Measurements from ENCODE around the gene OAS1.

OAS1 gene

DNA sequence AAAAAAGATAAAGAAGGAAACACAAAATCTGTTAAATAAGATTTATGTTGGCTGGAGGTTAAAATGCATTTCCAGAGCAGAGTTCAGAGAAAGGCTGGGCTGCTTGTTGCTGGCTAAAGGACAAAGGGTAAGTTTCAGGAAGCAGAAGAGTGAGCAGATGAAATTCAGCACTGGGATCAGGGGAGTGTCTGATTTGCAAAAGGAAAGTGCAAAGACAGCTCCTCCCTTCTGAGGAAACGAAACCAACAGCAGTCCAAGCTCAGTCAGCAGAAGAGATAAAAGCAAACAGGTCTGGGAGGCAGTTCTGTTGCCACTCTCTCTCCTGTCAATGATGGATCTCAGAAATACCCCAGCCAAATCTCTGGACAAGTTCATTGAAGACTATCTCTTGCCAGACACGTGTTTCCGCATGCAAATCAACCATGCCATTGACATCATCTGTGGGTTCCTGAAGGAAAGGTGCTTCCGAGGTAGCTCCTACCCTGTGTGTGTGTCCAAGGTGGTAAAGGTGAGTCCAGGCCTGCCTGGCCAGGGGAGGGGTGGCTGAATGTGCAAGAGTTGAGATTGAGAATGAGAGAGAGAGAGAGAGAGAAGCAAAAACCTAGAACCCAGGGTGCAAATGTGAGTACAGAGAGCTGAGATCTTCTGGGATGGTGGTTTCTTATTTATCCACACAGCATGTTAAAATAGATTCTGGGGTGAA, at the start of gene OAS1:
OAS1 (plus strand) TSS at position 251 of the 703 bp plus-strand sequence; CDS start at position 329, 78 bp downstream.
- DNase-seq (ENCODE audit: low spot score), result peak; percentile 52

DNA sequence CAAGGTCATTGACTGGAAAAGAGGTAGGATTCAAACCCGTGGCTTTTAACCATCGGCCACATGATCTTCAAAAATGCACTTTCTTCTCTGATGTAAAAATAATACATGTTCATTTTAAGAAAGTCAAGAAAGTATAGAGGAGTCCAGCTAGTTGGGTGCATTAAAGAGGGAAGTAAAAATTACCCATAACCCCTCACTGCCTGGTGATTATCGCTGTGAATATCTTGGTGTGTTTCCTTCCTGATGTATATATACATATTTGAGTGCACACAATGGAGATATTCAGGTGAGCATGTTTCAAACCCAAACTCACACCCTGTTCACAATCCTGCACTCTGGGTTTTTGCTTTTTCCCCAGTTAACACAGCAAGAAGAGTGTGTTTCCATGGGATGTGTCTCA, 47.5 kb upstream of the OAS1 start:
- no peak for DNase-seq (ENCODE audit: low spot score)

DNA sequence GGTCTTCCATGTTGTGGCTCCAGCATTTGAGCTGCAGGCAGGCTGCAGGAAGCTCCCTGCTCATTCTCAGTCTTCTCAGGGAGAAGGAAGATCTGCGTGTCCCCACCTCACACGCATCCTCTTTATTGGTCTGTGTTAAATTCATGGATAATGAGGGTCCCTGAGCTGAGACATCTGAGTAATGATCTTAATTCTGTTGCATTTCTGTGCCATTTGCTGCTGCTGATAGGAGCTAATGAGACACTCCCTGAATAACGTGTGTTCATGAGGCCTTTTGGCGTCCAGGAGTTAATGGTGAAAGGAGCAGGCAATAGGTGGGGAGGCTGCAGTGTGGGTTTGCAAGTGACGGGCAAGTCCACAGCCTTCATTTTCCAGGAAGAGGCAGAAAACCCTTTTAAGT, 46.6 kb upstream of the OAS1 start:
- DNase-seq (ENCODE audit: low spot score), result no peak

DNA sequence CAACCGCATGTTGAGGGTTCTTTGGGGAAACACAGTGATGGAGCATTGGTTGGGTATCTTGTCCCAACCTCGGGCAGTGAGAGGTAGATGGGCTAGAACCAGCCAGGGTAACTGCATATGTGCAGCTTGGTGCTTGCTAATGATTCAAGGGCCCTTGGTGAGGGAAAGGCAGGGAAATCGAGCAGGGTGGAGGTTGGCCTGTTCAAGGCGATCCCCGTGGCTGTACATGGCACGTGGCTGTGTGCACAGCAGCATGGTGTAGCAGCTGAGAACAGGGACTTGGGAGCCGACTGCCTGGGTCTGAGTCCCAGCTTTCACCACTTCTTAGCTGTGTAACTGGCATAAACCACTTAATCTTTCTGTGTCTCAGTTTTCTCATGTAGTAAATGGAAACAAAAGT, 45.5 kb upstream of the OAS1 start:
- no peak for DNase-seq (ENCODE audit: low spot score)

DNA sequence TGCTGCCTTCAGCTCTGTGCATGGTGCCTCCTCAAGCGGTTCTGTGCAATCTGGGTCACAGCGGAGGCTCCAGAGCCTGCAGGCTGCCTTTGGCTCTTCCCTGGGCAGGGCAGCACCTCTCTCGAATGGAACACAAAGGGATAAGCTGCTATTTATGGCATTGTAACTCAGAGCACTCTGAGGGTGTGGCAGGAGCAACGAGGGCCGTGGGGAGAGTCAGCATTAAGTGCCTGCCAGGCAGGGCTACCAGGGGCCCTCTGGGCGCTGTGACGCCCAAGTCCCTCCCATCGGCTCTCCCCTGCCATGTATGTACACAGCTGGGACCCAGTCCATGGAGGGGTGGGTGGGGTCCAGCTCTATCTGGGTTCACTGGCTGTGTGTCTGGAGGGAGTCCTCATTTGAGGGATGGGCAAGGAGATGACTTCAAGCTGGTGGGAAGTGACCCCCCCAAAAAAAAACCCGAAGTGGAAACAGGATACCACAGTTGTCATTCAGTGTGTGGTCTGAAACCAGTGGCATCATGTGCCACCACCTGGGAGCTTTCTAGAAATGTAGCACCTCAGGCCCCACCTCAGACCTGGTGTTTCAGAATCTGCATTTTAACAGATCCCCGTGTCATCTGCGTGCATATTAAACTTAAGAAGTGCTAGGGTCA, 44.0 kb upstream of the OAS1 start:
- no peak for DNase-seq (ENCODE audit: low spot score)

DNA sequence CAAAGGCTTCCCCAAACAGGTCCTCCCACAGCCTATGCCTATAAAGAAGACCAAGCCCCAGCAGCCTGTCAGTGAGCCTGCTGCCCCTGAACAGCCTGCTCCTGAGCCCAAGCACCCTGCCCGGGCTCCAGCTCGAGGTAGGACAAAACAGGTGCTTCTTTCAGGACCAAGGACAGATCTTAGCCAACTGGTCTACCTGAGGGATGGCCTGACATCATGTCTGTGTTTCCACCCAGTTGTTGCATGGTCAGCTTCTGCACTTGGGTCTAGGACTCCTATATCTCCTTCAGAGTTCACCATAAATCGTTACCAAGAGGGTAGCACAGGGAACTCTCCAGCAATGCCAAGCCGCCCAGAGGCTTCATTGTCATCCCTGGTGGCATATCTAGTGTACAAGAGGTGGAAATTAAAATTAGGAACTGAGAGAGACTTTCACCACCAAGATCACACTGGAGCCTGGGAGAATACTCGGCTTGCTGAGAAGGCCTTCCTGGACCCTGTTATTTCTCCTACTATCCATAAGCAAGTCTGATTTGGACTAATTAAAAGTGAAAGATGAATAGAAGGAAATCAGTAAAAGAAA, 38.2 kb upstream of the OAS1 start:
- no peak for DNase-seq (ENCODE audit: low spot score)

DNA sequence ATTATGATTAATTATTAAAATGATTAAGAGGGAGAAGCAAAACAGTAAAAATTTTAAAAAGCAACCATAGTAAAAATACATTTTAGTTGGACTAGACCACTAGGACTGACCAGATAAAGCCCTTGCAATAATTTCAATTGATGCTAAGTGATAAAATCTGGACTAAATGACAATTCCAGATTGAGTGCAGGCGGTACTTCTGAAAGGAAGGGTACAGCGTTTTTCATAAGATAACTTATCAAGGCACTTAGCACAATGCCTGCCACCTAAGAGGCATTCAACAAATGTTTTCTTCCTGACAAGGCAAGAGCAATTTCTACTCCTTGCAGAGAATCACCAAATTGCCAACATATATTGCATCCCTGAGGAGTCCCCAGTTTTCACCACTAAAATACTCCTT, 37.7 kb upstream of the OAS1 start:
- no peak for DNase-seq (ENCODE audit: low spot score)

DNA sequence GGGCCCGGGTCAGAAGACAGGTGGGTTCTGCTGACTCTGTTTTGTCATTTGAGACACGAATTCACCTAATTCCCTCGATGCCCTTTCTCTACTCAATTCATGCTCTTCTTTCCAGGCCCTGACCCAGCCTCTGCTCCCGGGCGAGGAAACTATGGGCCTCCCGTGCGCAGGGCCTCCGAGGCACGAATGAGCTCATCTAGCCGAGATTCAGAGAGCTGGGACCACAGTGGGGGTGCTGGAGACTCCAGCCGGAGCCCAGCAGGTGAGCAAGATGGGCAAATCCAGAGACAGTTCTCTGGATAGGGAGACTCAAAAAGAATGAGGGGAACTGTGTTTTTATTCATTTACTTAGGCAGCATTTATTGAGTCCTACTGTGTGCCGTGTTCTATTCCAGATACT, 37.0 kb upstream of the OAS1 start:
- no peak for DNase-seq (ENCODE audit: low spot score)

DNA sequence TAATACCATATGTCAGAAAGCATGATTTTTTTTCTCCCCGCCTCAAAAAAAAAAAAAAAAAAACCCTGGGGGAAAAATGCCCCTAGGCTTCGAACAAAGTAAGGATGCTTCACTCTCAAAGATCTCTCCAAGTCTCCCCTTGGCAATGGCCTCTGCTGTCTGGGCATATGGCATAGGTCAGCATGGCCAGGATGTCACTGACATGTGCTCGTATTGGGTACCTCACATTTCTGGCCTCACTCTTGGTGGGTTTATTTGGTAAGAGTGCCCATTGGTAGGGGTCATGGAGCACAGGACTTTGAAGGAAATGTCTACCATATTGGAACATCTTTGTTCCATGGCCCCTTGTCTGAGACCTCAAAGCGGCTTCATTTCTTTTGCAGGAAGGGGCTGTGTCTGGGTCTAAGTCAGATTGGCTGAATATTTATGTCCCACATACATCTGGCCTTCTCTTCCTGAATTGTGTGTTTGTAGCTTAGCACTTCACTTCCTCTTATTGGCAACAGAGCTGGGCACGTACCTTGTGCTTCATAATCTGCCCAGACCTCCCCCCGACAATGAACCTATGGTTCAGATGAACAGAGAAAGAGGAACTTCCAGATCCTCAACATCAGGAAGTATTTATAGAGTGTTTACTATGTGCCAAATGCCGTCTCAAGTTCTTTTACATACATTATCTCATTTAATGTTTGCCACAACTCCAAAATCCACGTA, 36.3 kb upstream of the OAS1 start:
- no peak for DNase-seq (ENCODE audit: low spot score)

DNA sequence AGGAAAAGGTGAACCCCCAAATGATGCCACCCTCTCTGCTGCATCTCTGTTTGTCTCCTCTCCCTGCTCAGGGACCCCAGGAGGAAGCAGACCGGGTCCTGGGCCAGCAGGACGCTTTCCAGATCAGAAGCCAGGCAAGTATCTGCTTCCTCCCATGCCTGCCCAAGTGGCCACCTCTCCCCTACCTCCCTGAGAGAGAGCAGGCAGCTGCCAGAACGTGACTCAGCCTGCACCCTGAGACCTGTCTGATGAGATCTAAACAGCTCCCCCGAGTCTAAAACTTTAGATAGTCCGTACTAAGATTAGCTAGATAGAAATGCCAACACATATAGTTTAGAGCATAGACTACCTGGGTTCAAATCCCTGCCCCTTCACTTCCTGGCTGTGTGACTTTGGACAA, 31.2 kb upstream of the OAS1 start:
- no peak for DNase-seq (ENCODE audit: low spot score)

DNA sequence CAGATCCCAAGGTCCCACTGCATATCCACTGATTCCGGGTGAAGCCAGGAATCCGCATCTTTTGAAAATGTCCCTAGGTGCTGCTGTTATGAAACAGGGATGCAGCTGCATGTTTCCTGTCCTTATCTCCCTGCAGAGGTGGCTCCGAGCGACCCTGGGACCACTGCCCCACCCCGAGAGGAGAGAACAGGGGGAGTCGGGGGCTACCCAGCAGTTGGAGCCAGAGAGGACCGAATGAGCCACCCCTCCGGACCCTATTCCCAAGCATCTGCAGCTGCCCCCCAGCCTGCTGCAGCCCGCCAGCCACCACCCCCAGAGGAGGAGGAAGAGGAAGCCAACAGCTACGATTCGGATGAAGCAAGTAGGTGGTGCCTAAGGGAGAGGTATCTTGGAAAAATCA, 30.3 kb upstream of the OAS1 start:
- DNase-seq (ENCODE audit: low spot score), result no peak

DNA sequence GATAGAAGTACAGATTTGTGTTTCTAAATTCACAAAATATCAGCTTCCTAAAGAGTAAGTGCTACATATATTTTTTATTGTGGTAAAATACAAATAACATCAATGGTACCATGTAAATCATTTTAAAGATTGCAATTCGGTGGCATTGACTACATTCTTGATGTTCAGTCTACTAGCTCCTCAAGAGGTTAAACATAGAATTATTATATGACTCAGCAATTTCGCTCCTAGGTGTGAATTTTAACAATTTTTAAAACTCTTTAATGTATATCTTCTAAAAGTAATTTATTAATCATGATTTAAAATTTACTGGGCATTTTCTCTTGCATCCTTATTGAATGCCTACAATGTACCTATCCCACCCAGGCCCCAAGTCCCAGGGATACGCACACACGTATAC, 29.8 kb upstream of the OAS1 start:
- no peak for DNase-seq (ENCODE audit: low spot score)

DNA sequence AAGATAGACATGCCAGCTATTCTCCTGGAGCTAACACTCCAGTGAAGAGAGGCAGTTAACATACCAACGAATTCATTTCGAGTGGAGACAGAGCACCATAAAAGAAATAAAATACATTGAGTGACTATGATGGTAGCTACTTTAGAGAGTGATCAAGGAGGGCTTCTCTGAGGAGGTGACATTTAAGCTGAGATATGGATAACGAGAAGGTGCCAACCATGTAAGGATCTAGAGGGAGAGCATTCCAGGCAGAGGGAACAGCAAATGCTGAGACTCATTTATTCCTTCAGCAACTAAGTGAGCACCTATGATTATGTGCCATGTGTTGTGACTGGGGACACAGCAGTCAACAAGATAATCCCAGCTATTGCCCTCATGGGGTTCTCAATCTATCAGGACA, 28.3 kb upstream of the OAS1 start:
- DNase-seq (ENCODE audit: low spot score), result no peak

DNA sequence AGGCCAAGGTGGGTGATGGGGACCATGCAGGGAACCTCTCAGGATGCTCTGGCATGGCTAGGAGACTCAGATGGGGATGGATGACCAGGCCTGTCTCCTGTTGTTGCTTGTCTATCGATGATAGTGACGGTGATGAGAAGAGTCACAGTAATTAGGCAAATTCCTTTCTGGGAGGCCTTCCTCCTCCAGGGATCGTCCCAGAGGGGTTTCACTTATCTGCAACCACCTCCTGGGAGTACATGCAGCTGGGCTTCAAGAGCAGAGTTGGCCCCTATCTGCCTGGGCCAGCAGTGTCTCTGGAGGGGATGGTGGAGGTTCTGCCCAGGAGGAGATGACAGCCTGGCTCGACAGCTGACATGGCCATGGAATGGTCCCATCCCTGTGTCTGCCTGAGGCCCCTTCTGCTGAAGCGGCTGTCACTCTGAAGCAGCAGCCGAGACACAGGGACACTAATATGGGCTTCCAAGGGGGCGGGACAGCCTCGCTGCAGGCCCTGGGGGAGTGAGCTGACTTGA, 27.5 kb upstream of the OAS1 start:
- no peak for DNase-seq (ENCODE audit: low spot score)

DNA sequence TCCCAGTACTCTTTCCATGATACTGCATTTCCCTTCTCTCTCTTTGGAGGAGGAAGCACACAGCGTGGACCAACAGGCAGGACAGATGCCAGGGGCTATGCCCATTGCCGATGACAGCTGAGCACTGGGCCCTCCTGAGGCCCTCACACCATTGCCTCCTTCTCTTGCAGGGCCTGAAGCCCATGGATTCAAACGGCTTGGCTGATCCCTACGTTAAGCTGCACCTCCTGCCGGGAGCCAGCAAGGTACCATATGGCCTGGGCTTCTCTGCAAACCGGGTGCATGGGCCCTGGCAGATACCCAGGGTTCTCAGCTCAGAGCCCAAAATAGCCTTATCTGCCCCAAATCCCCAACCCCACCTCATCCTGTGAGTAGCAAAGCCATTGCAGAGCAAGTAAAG, 25.2 kb upstream of the OAS1 start:
- no peak for DNase-seq (ENCODE audit: low spot score)

DNA sequence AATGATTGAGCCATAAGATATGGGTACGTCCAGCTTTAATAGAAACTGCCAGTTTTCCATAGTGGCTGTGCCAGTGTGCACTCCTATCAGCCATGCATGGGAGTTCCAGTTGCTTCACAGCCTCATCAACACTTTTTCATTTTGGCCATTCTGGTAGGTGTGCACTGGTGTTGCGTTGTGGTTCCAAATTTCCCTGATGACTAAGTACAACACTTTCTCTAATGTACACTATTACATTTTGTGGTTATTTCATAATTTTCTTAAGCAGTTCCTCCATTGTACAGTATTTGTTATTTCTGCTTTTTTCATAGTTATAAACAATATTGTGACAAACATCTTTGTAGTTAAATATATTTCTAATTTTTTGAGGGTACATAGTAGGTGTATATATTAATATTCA, 21.5 kb upstream of the OAS1 start:
- no peak for DNase-seq (ENCODE audit: low spot score)

DNA sequence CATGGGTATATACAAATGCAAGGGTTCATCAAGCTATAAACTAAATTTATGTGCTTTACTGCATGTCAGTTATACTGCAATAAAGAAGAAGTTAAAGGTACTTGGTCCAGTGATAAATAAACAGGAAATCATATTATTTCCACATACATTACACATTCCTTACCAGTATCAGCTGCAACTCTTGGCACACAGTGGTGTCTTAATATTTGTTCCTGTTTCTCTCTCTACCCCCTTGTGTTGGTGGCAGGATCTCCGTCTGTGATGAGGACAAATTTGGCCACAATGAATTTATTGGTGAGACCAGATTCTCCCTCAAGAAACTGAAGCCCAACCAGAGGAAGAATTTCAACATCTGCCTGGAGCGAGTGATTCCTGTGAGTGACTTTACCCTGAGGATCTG, 19.2 kb upstream of the OAS1 start:
- DNase-seq (ENCODE audit: low spot score), result no peak

DNA sequence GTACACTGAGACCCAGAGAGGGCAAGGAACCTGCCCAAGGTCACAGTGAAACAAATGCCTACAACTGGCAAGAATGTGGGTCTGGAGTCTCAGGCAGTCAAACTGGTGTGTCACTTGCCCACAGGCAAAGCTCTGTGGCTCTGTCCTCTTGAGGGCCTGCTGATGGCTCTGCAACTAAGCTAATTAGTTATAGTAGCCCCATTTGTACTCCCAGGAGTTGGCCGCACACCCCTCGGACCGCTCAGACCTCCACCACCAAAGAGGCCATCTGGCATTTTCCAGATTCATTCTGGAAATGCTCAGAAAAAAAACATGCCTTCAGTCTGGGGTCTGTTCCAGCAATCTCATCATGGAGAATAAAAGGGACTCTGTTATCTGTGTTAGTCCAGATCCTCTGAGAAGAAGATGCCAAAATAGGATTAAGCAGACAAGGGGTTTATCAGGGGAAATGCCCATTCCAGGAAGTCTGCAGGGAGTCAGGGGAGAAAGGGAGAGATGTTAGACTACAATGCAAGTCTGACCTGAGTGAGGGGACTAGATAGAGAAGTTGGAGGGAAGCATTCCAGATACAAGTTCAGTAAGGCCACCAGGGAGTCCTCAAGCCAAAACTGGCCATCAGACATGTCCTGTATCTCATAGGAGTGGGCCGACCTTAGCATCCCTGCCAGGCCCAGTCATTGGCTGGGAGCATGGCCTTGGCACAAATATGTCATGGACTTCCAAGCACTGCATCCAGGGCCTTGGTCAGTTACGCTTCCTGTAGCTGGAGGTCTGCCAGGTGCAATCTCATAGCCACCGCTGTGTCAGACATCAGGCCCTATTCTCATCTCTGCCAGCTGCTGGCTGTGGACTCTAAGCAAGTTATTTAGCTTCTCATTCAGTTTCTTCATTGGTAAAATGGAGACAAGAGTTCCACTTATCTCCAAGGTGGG, 15.4 kb upstream of the OAS1 start:
- no peak for DNase-seq (ENCODE audit: low spot score)

DNA sequence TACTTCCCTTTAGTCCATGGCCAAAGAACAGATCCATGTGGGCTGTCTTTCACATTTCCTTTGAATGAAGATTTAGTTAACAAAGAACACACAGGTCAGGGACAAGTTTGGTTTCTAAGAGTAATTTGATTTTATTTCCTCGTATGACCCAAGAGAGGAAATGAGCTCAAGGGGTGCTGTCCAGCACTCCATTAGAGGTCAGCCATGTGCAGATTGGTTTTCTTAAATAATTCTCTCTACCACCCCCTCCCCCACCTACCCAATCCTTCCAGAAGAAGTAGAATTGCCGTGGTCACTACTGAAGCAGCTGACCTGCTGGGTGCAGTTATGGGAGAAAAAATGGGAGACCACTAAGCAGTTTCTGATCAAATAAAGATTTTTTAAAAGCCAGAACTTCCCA, 13.9 kb upstream of the OAS1 start:
- DNase-seq (ENCODE audit: low spot score), result no peak

DNA sequence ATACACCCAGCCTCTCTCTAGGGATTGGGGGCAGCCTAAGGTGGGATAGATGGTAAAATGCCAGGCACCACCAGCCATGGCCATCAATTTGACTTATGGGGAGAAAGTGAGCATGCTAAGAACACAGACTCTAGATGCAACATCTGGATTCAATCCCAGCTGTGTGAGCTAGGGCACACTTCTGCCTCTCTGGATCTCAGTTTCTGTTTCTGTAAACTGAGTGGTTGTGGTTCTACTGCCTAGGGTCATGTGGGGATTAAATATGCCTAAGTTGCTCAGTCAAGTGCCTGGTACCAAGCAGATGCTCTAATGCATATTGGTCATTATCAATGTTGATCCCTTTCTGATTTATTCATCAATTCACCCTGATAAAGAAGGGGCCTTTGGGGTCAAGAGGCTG, 12.6 kb upstream of the OAS1 start:
- no peak for DNase-seq (ENCODE audit: low spot score)

DNA sequence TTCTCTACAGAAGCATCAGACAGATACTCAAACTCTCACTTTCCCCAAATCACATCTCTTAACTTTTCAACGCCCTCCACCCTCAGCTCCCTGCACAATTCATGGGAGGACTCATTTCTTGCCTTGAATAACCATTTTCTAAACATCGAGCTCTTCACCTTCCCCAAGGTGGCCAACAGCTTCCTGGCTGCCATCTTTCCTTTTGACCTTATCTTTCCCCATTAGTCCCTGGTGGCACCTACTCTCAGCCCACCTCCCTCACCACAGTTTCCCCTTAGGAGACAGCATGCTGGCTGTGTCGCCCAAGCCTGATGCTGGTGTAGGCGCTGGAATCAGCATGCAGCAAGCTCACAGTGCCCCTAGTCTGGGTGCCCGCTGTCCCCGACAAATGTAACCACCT, 8.4 kb upstream of the OAS1 start:
- DNase-seq (ENCODE audit: low spot score), result no peak
